Activated T-helper 2 cell treated with anti-CD3 and anti-CD28 coated beads, Interferon-gamma antibody, Interleukin-2, Interleukin-4, amounts not matched to agents 10 μg/mL and 5 μg/mL and 100 μg/mL, durations not matched to agents 14 hours and 24 hours and 36 hours (primary cell): ENCODE measurements around the gene DBR1. TPM values are rescaled to one million over a fixed set of nuclear protein-coding genes. Genes with fewer than 3 reads are reported as not detected.
A peak's percentile ranks its signal among the peaks of the same experiment; 100 is the strongest.
"Not testable (repeated sequence)": the region's sequence is repeated elsewhere in the genome, so short reads cannot be mapped to it uniquely, and the experiment has no call there.

Experiments used
- DNase-seq: peaks from one replicate; pipeline ENCODE4 v3.0.0; 2021; ENCODE audit warnings: low spot score
- H3K27ac Mint-ChIP-seq: one replicate; pipeline ENCODE4 v1.8.0; 2021; ENCODE audit warnings: mixed read lengths
- H3K27me3 Mint-ChIP-seq: one replicate; pipeline ENCODE4 v1.8.0; 2021; ENCODE audit warnings: low read depth, mixed read lengths
- H3K36me3 Mint-ChIP-seq: one replicate; pipeline ENCODE4 v1.8.0; 2021; ENCODE audit warnings: low read depth, mixed read lengths
- H3K4me1 Mint-ChIP-seq: one replicate; pipeline ENCODE4 v1.8.0; 2021; ENCODE audit warnings: low read depth, mixed read lengths
- H3K4me3 Mint-ChIP-seq: one replicate; pipeline ENCODE4 v1.8.0; 2021; ENCODE audit warnings: low read depth, mild to moderate bottlenecking, moderate library complexity, mixed read lengths
- H3K9me3 Mint-ChIP-seq: one replicate; pipeline ENCODE4 v1.8.0; 2021; ENCODE audit warnings: mixed read lengths
- intact Hi-C: fragments of 100-400 bp; cut with micrococcal nuclease; formaldehyde crosslinking; loops from one replicate; pipeline ENCODE4 v1.15.1; 2023
- total RNA-seq: library from RNA; stranded (reverse); gene quantifications from 2 replicates; pipeline ENCODE4 v1.2.3, GENCODE V29; 2022

Gene DBR1
- total RNA-seq, 1 donor from 2014 or later: 22.3 TPM

GRCh38 chr3:138173769-138174420 lies 826 bp downstream of the DBR1 start:
- Mint-ChIP-seq H3K36me3 (peaks cover 41% of the 10 kb centered on the region), H3K27ac (peak overlapping the region; percentile 92), H3K4me1 (peaks cover 29% of the 10 kb centered on the region), H3K4me3 (peak overlapping the region; percentile 94), H3K9me3 (no peaks in the 10 kb centered on the region), H3K27me3 (peaks cover 4% of the 10 kb centered on the region)
- intact Hi-C loops: loop anchor here (1.0 to 5.0 kb wide), 2 partner anchors 13 to 107 kb away; partner anchors contain the start of gene ARMC8
- no peak for DNase-seq

GRCh38 chr3:138172625-138173024 lies 2.1 kb downstream of the DBR1 start:
- intact Hi-C loops: loop anchor here (5.0 kb wide), 1 partner anchor 105 kb away; no protein-coding TSS in a partner anchor
- peaks cover 29% of the 10 kb centered on the region for H3K4me1 Mint-ChIP-seq

GRCh38 chr3:138165061-138165460 lies 9.7 kb downstream of the DBR1 start:
- no peaks in the 10 kb centered on the region for H3K27me3 Mint-ChIP-seq
- H3K9me3 Mint-ChIP-seq: no peaks in the 10 kb centered on the region
- H3K36me3 Mint-ChIP-seq: peaks cover 66% of the 10 kb centered on the region
- no peak for DNase-seq
- peaks cover 2% of the 10 kb centered on the region for H3K4me1 Mint-ChIP-seq
- no peak overlapping the region for H3K4me3 Mint-ChIP-seq
- intact Hi-C loops: no loop called here
- no peak overlapping the region for H3K27ac Mint-ChIP-seq

More at GRCh38 chr3:138172625-138173024, 2.1 kb downstream of the DBR1 start:
- DNase-seq: no peak
- Mint-ChIP-seq H3K36me3 (peaks cover 45% of the 10 kb centered on the region), H3K9me3 (no peaks in the 10 kb centered on the region), H3K27me3 (no peaks in the 10 kb centered on the region), H3K27ac (no peak overlapping the region), H3K4me3 (peak overlapping the region; percentile 49)

GRCh38 chr3:138157743-138158142 lies 17.0 kb downstream of the DBR1 start:
- Mint-ChIP-seq H3K9me3 (peaks cover 16% of the 10 kb centered on the region), H3K4me1 (no peaks in the 10 kb centered on the region), H3K27me3 (peaks cover 4% of the 10 kb centered on the region), H3K36me3 (peaks cover 24% of the 10 kb centered on the region), H3K4me3 (no peak overlapping the region), H3K27ac (no peak overlapping the region)
- intact Hi-C loops: no loop called here
- DNase-seq: no peak

- no peak for DNase-seq
- Mint-ChIP-seq H3K27me3 (peaks cover 6% of the 10 kb centered on the region), H3K27ac (no peak overlapping the region), H3K4me1 (no peaks in the 10 kb centered on the region), H3K9me3 (peaks cover 17% of the 10 kb centered on the region), H3K4me3 (no peak overlapping the region), H3K36me3 (no peaks in the 10 kb centered on the region)
- intact Hi-C loops: no loop called here
These were observed 20.2 kb downstream of the DBR1 start for GRCh38 chr3:138154534-138154933.

GRCh38 chr3:138148503-138148902 lies 26.2 kb downstream of the DBR1 start:
- Mint-ChIP-seq H3K27ac (no peak overlapping the region), H3K4me3 (no peak overlapping the region), H3K36me3 (no peaks in the 10 kb centered on the region), H3K9me3 (peaks cover 6% of the 10 kb centered on the region), H3K4me1 (no peaks in the 10 kb centered on the region), H3K27me3 (peaks cover 12% of the 10 kb centered on the region)
- no peak for DNase-seq
- intact Hi-C loops: no loop called here

- H3K27me3 Mint-ChIP-seq: peaks cover 21% of the 10 kb centered on the region
- H3K4me3 Mint-ChIP-seq, H3K4me1 Mint-ChIP-seq, intact Hi-C loops, DNase-seq, H3K27ac Mint-ChIP-seq, H3K36me3 Mint-ChIP-seq, H3K9me3 Mint-ChIP-seq: not testable (repeated sequence)
These were observed 32.5 kb downstream of the DBR1 start for GRCh38 chr3:138142181-138142580.

- Mint-ChIP-seq H3K27me3 (peaks cover 24% of the 10 kb centered on the region), H3K36me3 (no peaks in the 10 kb centered on the region), H3K9me3 (no peaks in the 10 kb centered on the region), H3K4me1 (peaks cover 6% of the 10 kb centered on the region), H3K27ac (no peak overlapping the region), H3K4me3 (no peak overlapping the region)
- intact Hi-C loops: no loop called here
- no peak for DNase-seq
These were observed 33.8 kb downstream of the DBR1 start for GRCh38 chr3:138140940-138141339.

GRCh38 chr3:138139691-138140090 lies 35.0 kb downstream of the DBR1 start:
- H3K4me1 Mint-ChIP-seq: peaks cover 6% of the 10 kb centered on the region
- H3K27ac Mint-ChIP-seq: no peak overlapping the region
- DNase-seq: no peak
- no peaks in the 10 kb centered on the region for H3K9me3 Mint-ChIP-seq
- H3K4me3 Mint-ChIP-seq: no peak overlapping the region
- H3K27me3 Mint-ChIP-seq: peaks cover 24% of the 10 kb centered on the region
- intact Hi-C loops: no loop called here
- no peaks in the 10 kb centered on the region for H3K36me3 Mint-ChIP-seq

GRCh38 chr3:138137861-138138260 lies 36.9 kb downstream of the DBR1 start:
- Mint-ChIP-seq H3K36me3 (no peaks in the 10 kb centered on the region), H3K27ac (no peak overlapping the region), H3K27me3 (peaks cover 29% of the 10 kb centered on the region), H3K4me3 (no peak overlapping the region), H3K4me1 (peaks cover 6% of the 10 kb centered on the region), H3K9me3 (no peaks in the 10 kb centered on the region)
- intact Hi-C loops: no loop called here
- no peak for DNase-seq

GRCh38 chr3:138136201-138136600 lies 38.5 kb downstream of the DBR1 start:
- no peak overlapping the region for H3K27ac Mint-ChIP-seq
- no peaks in the 10 kb centered on the region for H3K9me3 Mint-ChIP-seq
- no peak for DNase-seq
- H3K4me1 Mint-ChIP-seq: peaks cover 5% of the 10 kb centered on the region
- H3K27me3 Mint-ChIP-seq: peaks cover 29% of the 10 kb centered on the region
- no peaks in the 10 kb centered on the region for H3K36me3 Mint-ChIP-seq
- intact Hi-C loops: no loop called here
- H3K4me3 Mint-ChIP-seq: no peak overlapping the region

GRCh38 chr3:138135833-138136194 lies 38.9 kb downstream of the DBR1 start:
- no peak overlapping the region for H3K27ac Mint-ChIP-seq
- intact Hi-C loops: no loop called here
- no peak for DNase-seq

GRCh38 chr3:138135146-138135832 lies 39.4 kb downstream of the DBR1 start:
- H3K4me1 Mint-ChIP-seq: no peaks in the 10 kb centered on the region
- peaks cover 29% of the 10 kb centered on the region for H3K27me3 Mint-ChIP-seq
- DNase-seq: no peak
- H3K4me3 Mint-ChIP-seq: no peak overlapping the region
- H3K27ac Mint-ChIP-seq: no peak overlapping the region
- H3K36me3 Mint-ChIP-seq: no peaks in the 10 kb centered on the region
- intact Hi-C loops: no loop called here
- H3K9me3 Mint-ChIP-seq: no peaks in the 10 kb centered on the region

More at GRCh38 chr3:138135833-138136194, 38.9 kb downstream of the DBR1 start:
- Mint-ChIP-seq H3K9me3 (no peaks in the 10 kb centered on the region), H3K4me3 (no peak overlapping the region), H3K36me3 (no peaks in the 10 kb centered on the region), H3K27me3 (peaks cover 28% of the 10 kb centered on the region), H3K4me1 (peaks cover 1% of the 10 kb centered on the region)
